Endodermal cell (in vitro differentiated cells): ENCODE results near the gene ADSS1. TPM values are rescaled to one million over a fixed set of nuclear protein-coding genes. Genes with fewer than 3 reads are reported as not detected.
"Not testable (repeated sequence)": the region's sequence is repeated elsewhere in the genome, so short reads cannot be mapped to it uniquely, and the experiment has no call there.

Experiments used
- DNase-seq: peaks from one replicate; pipeline ENCODE4 v3.0.0-alpha.2; 2017
- H3K27ac ChIP-seq: 2 replicates; pipeline ENCODE4 v1.5.1; 2013; ENCODE audit warnings: mild to moderate bottlenecking, low read depth, low read length, moderate library complexity
- H3K27me3 ChIP-seq: 2 replicates; pipeline ENCODE4 v1.6.1; 2013; ENCODE audit warnings: mild to moderate bottlenecking, low read length, moderate library complexity; ENCODE audit not compliant: insufficient read depth, control insufficient read depth, poor library complexity, severe bottlenecking
- H3K36me3 ChIP-seq: 2 replicates; pipeline ENCODE4 v1.7.0; 2013; ENCODE audit warnings: mild to moderate bottlenecking, low read length, moderate library complexity; ENCODE audit not compliant: control insufficient read depth, insufficient read depth
- H3K4me1 ChIP-seq: one replicate; pipeline ENCODE4 v1.7.0; 2013; ENCODE audit warnings: low read length; ENCODE audit not compliant: control insufficient read depth, insufficient read depth
- H3K4me3 ChIP-seq: 2 replicates; pipeline ENCODE4 v1.5.1; 2013; ENCODE audit warnings: mild to moderate bottlenecking, low read length, moderate library complexity
- H3K9ac ChIP-seq: 2 replicates; pipeline ENCODE4 v1.6.1; 2013; ENCODE audit warnings: mild to moderate bottlenecking, low read length, moderate library complexity; ENCODE audit not compliant: poor library complexity, severe bottlenecking; ENCODE audit errors: extremely low read depth
- H3K9me3 ChIP-seq: 2 replicates; pipeline ENCODE4 v1.6.1; 2013; ENCODE audit warnings: mild to moderate bottlenecking, low read length, moderate library complexity; ENCODE audit not compliant: control insufficient read depth
- H3K27ac Mint-ChIP-seq: 2 replicates; pipeline ENCODE4 v1.8.0; 2020; ENCODE audit warnings: mixed read lengths
- H3K27me3 Mint-ChIP-seq: 2 replicates; pipeline ENCODE4 v1.8.0; 2021; ENCODE audit warnings: mild to moderate bottlenecking, mixed read lengths; ENCODE audit not compliant: insufficient read depth
- H3K36me3 Mint-ChIP-seq: 2 replicates; pipeline ENCODE4 v1.8.0; 2020; ENCODE audit warnings: low read depth, mixed read lengths
- H3K4me1 Mint-ChIP-seq: 2 replicates; pipeline ENCODE4 v1.8.0; 2020; ENCODE audit warnings: mixed read lengths
- H3K4me3 Mint-ChIP-seq: 2 replicates; pipeline ENCODE4 v1.8.0; 2020; ENCODE audit warnings: mild to moderate bottlenecking, moderate library complexity, mixed read lengths
- H3K9me3 Mint-ChIP-seq: 2 replicates; pipeline ENCODE4 v1.8.0; 2020; ENCODE audit warnings: mild to moderate bottlenecking, mixed read lengths
- WGBS, 2 experiments: methylation state at CpG; one replicate each; pipeline versions ENCODE4 v1.1.5 to v1.1.7; 2013; ENCODE audit warnings: missing lambda C conversion rate in 2 of 2, mixed read lengths in 1 of 2; ENCODE audit not compliant: insufficient coverage in 1 of 2, insufficient read length in 1 of 2; 5-methylcytosine and 5-hydroxymethylcytosine counted together
- total RNA-seq, 2 donors: library from RNA; stranded (reverse); fragmentation: NEBNext Ultra II Directional in 1 of 2; extraction: Animal tissue kit (Norgen Biotek cat#: 25700) in 1 of 2; gene quantifications; 2 replicates in 1 of 2; 3 replicates in 1 of 2; pipeline ENCODE4 v1.2.1, GENCODE V29; 2021
- TF ChIP-seq, protein P1 (sequence below): fragments of 200-600 bp; sonication (generic); conservative IDR thresholded peaks from 2 replicates; pipeline ENCODE4 v1.5.0; 2021; ENCODE audit warnings: antibody characterized with exemption, mild to moderate bottlenecking

ADSS1 gene
- total RNA-seq, 2 donors from 2014 or later = 15.8 to 31.0 TPM

DNA sequence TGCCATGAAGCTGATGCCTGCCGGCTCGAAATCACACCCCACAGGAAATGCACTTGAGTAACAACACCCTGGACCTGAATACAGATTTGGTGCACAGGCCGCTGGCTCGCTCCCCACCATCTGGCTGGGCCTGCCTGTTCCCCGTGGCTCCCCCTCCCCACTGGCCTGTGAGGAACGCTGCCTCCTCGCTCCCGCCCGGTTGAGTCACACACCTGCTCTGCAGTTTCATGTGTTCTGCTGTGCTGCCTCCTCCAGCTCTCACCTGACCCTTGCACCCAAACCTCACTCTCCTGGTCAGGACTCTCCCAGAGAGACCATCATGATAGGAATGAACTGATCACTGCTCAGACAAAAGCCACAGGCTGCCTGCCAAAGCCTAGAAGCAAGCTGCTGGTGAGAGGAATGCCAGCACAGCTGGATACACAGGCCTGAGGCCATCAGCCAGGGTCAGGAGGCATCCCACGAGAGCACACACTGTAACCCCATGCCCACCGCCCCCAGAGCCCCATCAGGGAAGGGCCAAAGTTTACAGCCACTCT, 25.2 kb downstream of the ADSS1 start:
- Mint-ChIP-seq H3K4me3 (no peak overlapping the region), H3K9me3 (peaks cover 22% of the 10 kb centered on the region), H3K4me1 (peaks cover 6% of the 10 kb centered on the region), H3K36me3 (peaks cover 7% of the 10 kb centered on the region), H3K27ac (no peak overlapping the region), H3K27me3 (peaks cover 3% of the 10 kb centered on the region)
- H3K36me3 ChIP-seq = no peaks in the 10 kb centered on the region
- no peak overlapping the region for H3K27ac ChIP-seq
- no peaks in the 10 kb centered on the region for H3K4me1 ChIP-seq
- no peaks in the 10 kb centered on the region for H3K27me3 ChIP-seq
- TF ChIP-seq, protein P1, sequence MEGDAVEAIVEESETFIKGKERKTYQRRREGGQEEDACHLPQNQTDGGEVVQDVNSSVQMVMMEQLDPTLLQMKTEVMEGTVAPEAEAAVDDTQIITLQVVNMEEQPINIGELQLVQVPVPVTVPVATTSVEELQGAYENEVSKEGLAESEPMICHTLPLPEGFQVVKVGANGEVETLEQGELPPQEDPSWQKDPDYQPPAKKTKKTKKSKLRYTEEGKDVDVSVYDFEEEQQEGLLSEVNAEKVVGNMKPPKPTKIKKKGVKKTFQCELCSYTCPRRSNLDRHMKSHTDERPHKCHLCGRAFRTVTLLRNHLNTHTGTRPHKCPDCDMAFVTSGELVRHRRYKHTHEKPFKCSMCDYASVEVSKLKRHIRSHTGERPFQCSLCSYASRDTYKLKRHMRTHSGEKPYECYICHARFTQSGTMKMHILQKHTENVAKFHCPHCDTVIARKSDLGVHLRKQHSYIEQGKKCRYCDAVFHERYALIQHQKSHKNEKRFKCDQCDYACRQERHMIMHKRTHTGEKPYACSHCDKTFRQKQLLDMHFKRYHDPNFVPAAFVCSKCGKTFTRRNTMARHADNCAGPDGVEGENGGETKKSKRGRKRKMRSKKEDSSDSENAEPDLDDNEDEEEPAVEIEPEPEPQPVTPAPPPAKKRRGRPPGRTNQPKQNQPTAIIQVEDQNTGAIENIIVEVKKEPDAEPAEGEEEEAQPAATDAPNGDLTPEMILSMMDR = no peak
- WGBS, 2 experiments = 63 to 69% methylated on average over 11 of the region's 11 CpGs
- peak; percentile 61 for DNase-seq
- no peak overlapping the region for H3K4me3 ChIP-seq
- H3K9me3 ChIP-seq = peaks cover 7% of the 10 kb centered on the region
- H3K9ac ChIP-seq = no peak overlapping the region

DNA sequence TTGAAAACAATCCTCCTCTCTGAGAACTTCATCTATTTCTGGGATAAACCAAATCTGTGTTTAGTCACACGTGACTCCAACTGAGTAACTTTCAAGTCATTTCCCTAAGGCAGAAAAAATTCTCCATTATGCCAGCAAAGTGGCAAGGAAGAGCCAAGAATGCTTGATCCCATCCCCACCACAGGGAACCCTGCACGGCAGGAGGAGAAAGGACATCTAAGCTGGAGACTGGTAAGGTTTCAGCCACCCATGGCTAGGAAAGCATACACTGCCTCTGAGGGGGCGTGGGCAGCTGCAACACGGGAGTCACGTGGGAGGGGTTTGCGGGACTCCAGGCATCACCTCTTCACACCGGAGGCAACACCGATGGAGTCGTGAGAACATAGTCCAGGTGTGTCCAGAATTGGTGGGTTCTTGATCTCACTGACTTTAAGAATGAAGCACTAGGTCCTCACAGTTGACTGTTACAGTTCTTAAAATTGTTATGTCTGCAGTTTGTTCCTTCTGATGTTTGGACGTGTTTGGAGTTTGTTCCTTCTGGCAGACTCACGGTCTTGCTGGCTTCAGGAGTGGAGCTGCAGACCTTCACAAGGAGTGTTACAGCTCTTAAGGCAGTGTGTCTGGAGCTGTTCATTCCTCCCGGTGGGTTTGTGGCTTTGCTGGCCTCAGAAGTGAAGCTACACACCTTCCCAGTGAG, 26.2 kb downstream of the ADSS1 start:
- Histone ChIP-seq H3K4me3 (no peak overlapping the region), H3K9me3 (peaks cover 7% of the 10 kb centered on the region), H3K36me3 (peaks cover 3% of the 10 kb centered on the region), H3K9ac (no peak overlapping the region), H3K27ac (no peak overlapping the region), H3K27me3 (no peaks in the 10 kb centered on the region), H3K4me1 (no peaks in the 10 kb centered on the region)
- Mint-ChIP-seq H3K27ac (no peak overlapping the region), H3K36me3 (peaks cover 9% of the 10 kb centered on the region), H3K4me1 (peaks cover 8% of the 10 kb centered on the region), H3K27me3 (peaks cover 3% of the 10 kb centered on the region), H3K9me3 (peaks cover 22% of the 10 kb centered on the region), H3K4me3 (no peak overlapping the region)
- TF ChIP-seq, protein P1 = no peak
- no peak for DNase-seq
- 92 to 93% methylated on average over 11 to 12 of the region's 12 CpGs for WGBS, 2 experiments

DNA sequence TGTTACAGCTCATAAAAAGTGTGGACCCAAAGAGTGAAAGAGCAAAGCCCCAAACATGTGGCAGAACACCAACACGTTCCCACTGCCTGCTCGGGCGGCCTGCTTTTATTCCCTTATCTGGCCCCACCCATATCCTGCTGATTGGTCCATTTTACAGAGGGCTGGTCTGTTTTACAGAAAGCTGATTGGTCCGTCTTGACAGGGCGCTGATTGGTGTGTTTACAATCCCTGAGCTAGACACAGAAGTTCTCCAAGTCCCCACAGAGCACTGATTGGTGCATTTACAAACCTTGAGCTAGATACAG, 26.7 kb downstream of the ADSS1 start:
- not testable (repeated sequence) for H3K4me3 Mint-ChIP-seq, H3K27ac Mint-ChIP-seq, H3K27me3 ChIP-seq, H3K27ac ChIP-seq, H3K4me1 ChIP-seq, H3K9ac ChIP-seq, H3K4me3 ChIP-seq, DNase-seq, H3K9me3 ChIP-seq, H3K36me3 ChIP-seq, H3K4me1 Mint-ChIP-seq, H3K27me3 Mint-ChIP-seq
- Mint-ChIP-seq H3K9me3 (peaks cover 22% of the 10 kb centered on the region), H3K36me3 (peaks cover 12% of the 10 kb centered on the region)
- WGBS, 2 experiments = 93 to 100% methylated on average over 4 to 5 of the region's 5 CpGs
